ENCODE data around the gene FFAR4. TPM values are rescaled to one million over a fixed set of nuclear protein-coding genes. Genes with fewer than 3 reads are reported as not detected.
"Not testable (repeated sequence)": the region's sequence is repeated elsewhere in the genome, so short reads cannot be mapped to it uniquely, and the experiment has no call there.

FFAR4 gene
- polyA plus RNA-seq: 1 to 10 TPM in 2 of 3 donors, under 1 TPM in 1; 0.22 to 9.3 (median 1.3) TPM

- no peak within 1 kb of the TSS for H3K27ac ChIP-seq (ENCODE audit: low read depth, low read length)
- 2% methylated on average over 71 to 85 of the region's 85 CpGs for WGBS, 3 donors
Measured at GRCh38 chr10:93566435-93567276, at the start of gene FFAR4. TSS of gene FFAR4 (plus strand) at chr10:93566665. CDS start at chr10:93566721, 56 bp downstream.

DNA sequence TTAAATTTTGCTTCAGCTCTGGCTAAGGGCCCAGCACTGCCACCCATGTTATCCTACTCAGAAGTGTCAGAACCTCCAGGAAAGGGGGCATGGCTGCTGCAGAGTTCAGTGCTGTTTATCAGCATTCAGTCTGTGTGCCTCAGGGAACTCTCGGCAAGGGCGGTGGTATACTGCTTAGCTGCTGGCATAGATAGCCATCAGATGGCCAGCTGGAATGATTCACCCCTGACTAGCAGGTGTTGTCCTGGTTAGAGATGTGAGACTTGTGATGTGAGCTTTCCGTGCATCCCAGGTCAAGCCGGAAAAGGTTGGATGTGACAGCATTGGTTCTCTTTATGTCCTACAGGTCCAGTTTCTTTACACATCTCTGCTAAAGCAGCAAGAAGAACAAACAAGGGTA, 47.9 kb upstream of the FFAR4 start:
- H3K27ac ChIP-seq (ENCODE audit: low read depth, low read length): no peak overlapping the region
- WGBS, 3 donors: 96 to 100% (median 99%) methylated on average over 4 of the region's 4 CpGs

- H3K27ac ChIP-seq (ENCODE audit: low read depth, low read length): no peak overlapping the region
- 83 to 90% (median 90%) methylated on average over 5 of the region's 5 CpGs for WGBS, 3 donors
Measured at GRCh38 chr10:93535293-93535692, 31.2 kb upstream of the FFAR4 start.

- not testable (repeated sequence) for H3K27ac ChIP-seq (ENCODE audit: low read depth, low read length)
- 94 to 100% (median 97%) methylated on average over 4 of the region's 4 CpGs for WGBS, 3 donors
Measured at GRCh38 chr10:93540871-93541270, 25.6 kb upstream of the FFAR4 start.

DNA sequence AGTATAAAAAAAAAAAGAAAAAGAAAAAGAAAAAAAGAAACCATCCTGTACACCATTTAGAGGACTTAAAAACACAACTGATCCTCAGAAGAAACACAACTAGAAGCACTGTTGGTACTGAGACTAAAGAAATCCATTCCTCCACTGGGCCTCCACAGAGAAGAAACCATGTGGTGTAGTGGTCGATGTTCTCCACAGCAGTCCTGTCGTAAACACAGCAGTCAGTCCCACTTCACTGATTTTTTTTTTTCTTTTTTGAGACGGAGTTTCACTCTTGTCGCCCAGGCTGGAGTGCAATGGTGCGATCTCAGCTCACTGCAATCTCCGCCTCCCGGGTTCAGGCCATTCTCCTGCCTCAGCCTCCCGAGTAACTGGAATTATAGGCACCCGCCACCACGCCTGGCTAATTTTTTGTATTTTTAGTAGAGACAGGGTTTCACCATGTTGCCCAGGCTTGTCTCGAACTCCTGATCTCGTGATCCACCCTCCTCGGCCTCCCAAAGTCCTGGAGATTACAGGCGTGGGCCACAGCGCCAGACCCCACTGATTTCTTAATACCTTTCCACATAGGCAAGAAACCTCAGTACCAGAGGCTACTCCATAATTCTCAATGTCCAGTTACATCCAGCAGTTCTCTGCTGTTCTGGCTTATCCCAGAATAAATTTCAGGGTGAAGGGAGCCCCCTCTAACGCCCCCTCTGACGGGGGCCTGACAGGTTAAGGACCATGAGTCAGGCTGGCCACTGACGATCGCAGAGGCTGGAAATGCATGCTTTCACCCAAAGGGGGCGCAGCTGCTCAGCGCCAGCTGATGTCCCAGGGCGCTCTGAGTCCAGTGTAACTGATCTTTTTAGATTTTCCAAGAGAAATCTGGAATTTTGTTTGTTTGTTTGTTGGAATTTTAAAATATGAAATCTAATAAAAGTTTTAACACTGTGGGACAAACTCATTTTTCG, 24.8 kb upstream of the FFAR4 start:
- H3K27ac ChIP-seq (ENCODE audit: low read depth, low read length): no peak overlapping the region

DNA sequence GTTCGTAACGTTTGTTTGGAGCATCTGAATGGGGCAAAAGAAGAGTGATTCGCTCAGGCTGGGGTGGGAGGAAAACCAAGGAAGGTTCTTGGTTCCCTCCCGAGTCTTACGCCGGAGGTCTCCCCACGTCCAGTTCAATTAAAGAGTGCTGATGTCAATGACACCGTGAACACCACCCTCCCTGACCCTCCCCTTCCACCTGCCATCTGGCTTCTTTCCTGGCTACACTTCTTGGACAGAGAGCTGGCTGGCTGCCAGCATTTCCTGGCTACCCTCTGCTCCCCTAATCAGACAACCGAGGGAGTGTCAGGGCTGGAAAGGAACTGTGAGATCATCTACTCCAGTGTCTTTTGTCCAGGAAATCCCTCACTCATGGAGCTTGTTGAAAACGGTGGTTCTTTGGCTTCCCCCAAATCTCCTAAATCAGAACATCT, 24.1 kb upstream of the FFAR4 start:
- WGBS, 3 donors: 13 to 14% (median 13%) methylated on average over 10 of the region's 10 CpGs
- H3K27ac ChIP-seq (ENCODE audit: low read depth, low read length): no peak overlapping the region

More for the DNA sequence above, 24.8 kb upstream of the FFAR4 start:
- 54 to 56% (median 55%) methylated on average over 23 of the region's 23 CpGs for WGBS, 3 donors

DNA sequence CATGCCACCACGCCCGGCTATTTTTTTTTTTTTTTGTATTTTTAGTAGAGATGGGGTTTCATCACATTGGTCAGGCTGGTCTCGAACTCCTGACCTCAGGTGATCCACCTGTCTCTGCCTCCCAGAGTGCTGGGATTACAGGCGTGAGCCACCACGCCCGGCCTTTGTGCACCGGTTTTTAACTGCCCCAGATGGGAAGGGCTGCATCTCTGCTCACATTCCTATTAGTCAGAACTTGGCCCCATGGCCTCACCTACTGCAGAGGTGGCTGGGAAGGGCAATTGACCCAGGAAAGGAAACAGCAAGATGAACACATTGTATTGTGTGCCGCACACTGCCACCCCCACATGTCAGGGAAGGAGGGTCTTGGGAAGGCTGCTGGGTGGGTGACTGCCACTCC, 19.5 kb upstream of the FFAR4 start:
- WGBS, 3 donors: 87 to 94% (median 91%) methylated on average over 5 to 7 of the region's 8 CpGs
- H3K27ac ChIP-seq (ENCODE audit: low read depth, low read length): not testable (repeated sequence)

DNA sequence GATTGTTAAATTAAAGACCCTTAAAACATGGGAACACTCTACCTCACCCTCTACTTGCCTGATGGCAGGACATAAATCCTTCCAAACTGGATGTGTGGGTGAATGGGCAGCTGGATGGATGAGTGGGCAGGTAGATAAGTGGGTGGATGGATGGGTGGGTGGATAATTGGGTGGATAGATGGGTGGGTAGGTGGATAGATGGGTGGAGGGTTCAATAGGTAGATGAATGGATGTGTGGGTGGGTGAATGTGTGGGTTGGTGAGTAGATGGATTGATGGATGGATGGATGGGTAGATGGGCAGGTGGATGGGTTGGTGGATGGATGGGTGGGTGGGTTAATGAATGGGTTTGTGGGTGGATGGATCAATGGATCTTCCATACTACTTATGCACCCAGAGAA, 18.9 kb upstream of the FFAR4 start:
- H3K27ac ChIP-seq (ENCODE audit: low read depth, low read length): no peak overlapping the region

DNA sequence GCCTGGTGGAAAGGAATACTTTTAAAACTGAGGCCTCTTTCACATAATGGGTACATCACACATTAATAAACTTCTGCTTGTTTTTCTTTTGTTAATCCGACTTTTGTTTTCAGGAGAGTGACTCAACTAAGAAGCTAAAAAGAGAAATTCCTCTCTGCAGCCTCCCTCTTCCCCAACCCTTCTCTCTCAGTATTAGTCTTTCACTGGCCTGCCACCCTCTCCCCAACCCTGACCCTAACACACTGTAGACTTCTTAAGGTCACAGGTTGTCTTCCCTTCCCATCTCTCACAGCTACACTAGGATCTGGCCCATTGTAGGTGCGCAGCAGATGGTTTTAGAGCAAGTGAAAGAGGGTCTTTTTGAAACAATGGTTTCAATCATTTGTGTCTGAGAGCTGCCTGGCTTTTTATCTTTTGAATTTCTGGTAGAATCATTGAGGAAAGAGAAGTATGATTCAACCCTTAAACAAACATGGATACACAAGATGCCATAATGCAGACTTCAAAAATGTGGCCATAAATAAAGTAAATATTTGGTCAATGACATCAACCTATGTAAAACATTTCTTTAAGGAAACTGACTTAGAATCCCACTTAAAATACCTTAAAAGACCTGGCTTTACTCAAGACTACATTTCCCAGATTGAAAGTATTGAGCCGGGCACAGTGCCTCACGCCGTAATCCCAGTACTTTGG, 17.9 kb upstream of the FFAR4 start:
- WGBS, 3 donors: 89 to 94% (median 94%) methylated on average over 5 of the region's 5 CpGs
- H3K27ac ChIP-seq (ENCODE audit: low read depth, low read length): no peak overlapping the region

- H3K27ac ChIP-seq (ENCODE audit: low read depth, low read length): no peak overlapping the region
- 68 to 87% (median 85%) methylated on average over 4 of the region's 4 CpGs for WGBS, 3 donors
Measured at GRCh38 chr10:93550606-93551005, 15.9 kb upstream of the FFAR4 start.

DNA sequence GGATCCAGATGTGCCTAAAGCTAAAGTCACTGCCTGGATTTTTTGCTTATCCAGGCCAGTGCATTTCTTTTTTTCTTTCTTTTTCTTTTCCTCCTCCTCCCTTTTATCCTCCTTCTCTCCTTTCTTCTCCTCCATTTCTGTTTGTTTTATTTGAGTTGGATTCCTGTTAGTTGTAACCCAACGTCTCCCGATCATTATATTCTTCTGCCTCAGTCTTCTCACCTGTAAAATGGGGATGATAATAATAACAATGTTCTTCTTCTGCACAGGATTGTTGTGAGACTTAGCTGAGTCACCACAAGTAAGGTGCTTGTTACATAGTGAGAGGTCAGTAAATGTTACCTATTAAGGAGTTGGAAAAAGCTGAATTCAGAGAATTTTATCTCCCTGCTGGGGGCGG, 13.7 kb upstream of the FFAR4 start:
- 81 to 98% (median 86%) methylated on average over 3 of the region's 3 CpGs for WGBS, 3 donors
- no peak overlapping the region for H3K27ac ChIP-seq (ENCODE audit: low read depth, low read length)

- WGBS, 3 donors: 56 to 73% (median 72%) methylated on average over 8 of the region's 8 CpGs
- no peak overlapping the region for H3K27ac ChIP-seq (ENCODE audit: low read depth, low read length)
Measured at GRCh38 chr10:93553482-93554315, 12.8 kb upstream of the FFAR4 start.

DNA sequence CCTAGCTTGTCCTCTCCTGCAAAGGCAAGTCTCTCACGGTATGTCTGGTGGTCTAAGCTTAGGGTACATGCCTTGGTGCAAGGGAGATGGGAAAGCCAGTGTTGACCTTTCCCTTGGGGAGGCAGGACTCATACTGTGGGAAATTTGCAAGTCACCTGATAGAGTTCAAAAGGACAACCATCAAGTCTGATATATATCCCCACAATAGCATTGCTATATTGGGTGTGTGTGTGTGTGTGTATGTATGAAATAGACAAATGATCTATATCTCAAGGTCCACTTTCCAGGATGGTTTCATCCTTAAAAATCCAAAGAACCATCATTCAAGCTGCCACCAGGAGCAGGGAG, 12.2 kb upstream of the FFAR4 start:
- WGBS, 3 donors: 87 to 96% (median 88%) methylated on average over 1 of the region's 1 CpG
- no peak overlapping the region for H3K27ac ChIP-seq (ENCODE audit: low read depth, low read length)

DNA sequence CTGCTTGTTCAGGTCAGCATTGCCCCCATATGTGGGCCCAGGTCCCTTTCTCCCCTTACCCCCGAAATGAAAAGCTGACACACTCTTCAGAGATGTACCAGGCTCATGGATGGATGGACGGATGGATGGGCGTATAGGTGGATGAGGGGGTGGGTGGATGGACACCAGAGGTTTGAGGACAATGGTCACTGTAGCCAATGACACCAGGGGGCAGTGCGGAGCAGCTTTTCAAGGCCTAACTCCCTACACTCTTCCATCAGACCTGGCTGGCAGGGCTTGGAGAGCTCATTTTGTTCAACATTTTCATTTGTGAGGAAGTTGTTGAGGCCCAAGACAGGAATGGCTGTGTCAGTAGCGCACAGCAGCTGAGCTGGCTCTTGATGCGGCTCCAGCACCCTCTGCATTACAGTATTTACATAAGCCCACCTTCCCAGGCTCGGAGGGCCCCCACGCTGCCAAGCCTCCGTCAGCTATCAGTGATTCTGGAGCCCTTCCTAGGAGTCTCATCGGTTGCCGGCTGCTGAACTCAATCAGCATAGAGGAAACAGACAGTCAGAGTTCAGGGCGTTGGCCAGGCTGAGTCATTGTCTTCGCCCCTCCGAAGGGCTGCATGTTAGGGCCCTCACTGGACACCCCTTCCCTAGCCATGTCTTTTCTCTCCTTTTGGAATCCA, 11.6 kb upstream of the FFAR4 start:
- WGBS, 3 donors: 33 to 52% (median 48%) methylated on average over 14 of the region's 14 CpGs
- H3K27ac ChIP-seq (ENCODE audit: low read depth, low read length): no peak overlapping the region

- 87 to 89% (median 87%) methylated on average over 9 of the region's 9 CpGs for WGBS, 3 donors
- H3K27ac ChIP-seq (ENCODE audit: low read depth, low read length): no peak overlapping the region
Measured at GRCh38 chr10:93559490-93559889, 7.0 kb upstream of the FFAR4 start.

- no peak overlapping the region for H3K27ac ChIP-seq (ENCODE audit: low read depth, low read length)
- 83 to 95% (median 92%) methylated on average over 6 of the region's 6 CpGs for WGBS, 3 donors
Measured at GRCh38 chr10:93560541-93560940, 5.9 kb upstream of the FFAR4 start.

GRCh38 chr10:93565446-93565845, 1.0 kb upstream of the FFAR4 start:
- WGBS, 3 donors: 46 to 74% (median 62%) methylated on average over 3 of the region's 3 CpGs
- H3K27ac ChIP-seq (ENCODE audit: low read depth, low read length): no peak overlapping the region

All from adipose tissue (tissue), 3 donors.